H1 (cell line): ENCODE measurements around the gene TOB1. TPM values are rescaled to one million over a fixed set of nuclear protein-coding genes. Genes with fewer than 3 reads are reported as not detected.

ENCODE experiments used
- CTCF ChIP-seq, 3 experiments: IDR thresholded peaks; 1 replicate in 2 of 3; 2 replicates in 1 of 3; pipeline versions ENCODE4 v1.5.1 to v1.6.1; 2011; ENCODE audit warnings: low read length in 3 of 3, mild to moderate bottlenecking in 3 of 3, inconsistent platforms in 2 of 3, low read depth in 1 of 3, moderate library complexity in 1 of 3; ENCODE audit not compliant: insufficient read depth in 1 of 3; ENCODE audit errors: control extremely low read depth in 1 of 3
- polyA plus RNA-seq, 7 experiments: library from polyadenylated mRNA; depleted of rRNA in 3 of 7; stranded (reverse) in 5 of 7; unstranded in 2 of 7; fragments of >200 nt in 5 of 7; fragments of 200-250 nt in 2 of 7; gene quantifications; 1 replicate in 5 of 7; 2 replicates in 1 of 7; 4 replicates in 1 of 7; pipeline versions ENCODE4 v1.2.1 to v1.2.3, GENCODE V29; 2011 to 2013; ENCODE audit warnings: missing spikeins in 2 of 7, mixed read lengths in 2 of 7
- total RNA-seq: library from RNA; stranded (reverse); fragmentation: NEBNext Ultra II Directional; extraction: Animal tissue kit (Norgen Biotek cat#: 25700); gene quantifications from 2 replicates; pipeline ENCODE4 v1.2.1, GENCODE V29; 2021

Gene TOB1
- total and polyA plus RNA-seq, 2 of the 8 experiments (the other 6 are each of a cell fraction or from before 2014, with no cell fraction given) = 14.4 to 20.8 TPM

- no peak for TF ChIP-seq CTCF (IDR thresholded peaks at IDR 0.05; ENCODE audit: control extremely low read depth in 1 of 3, insufficient read depth in 1 of 3, low read depth in 1 of 3, low read length in 3 of 3)
These were observed 38.6 kb upstream of the TOB1 start (continued) for GRCh38 chr17:50904518-50905459.
